Measurements from ENCODE around the gene ZNF75A.

Gene ZNF75A

GRCh38 chr16:3289998-3290673 is 15.2 kb upstream of the ZNF75A start:
- no peak for DNase-seq

- DNase-seq, result no peak
These were observed 12.7 kb upstream of the ZNF75A start for GRCh38 chr16:3292604-3293003.

- DNase-seq, result no peak
These were observed 10.1 kb upstream of the ZNF75A start for GRCh38 chr16:3295209-3295608.

GRCh38 chr16:3295783-3296182 is 9.5 kb upstream of the ZNF75A start:
- DNase-seq, result no peak

GRCh38 chr16:3304370-3304769 is 927 bp upstream of the ZNF75A start:
- DNase-seq, result no peak

- no peak for DNase-seq
These were observed 781 bp downstream of the ZNF75A start for GRCh38 chr16:3306078-3306477.

GRCh38 chr16:3311496-3311895 is 6.2 kb downstream of the ZNF75A start:
- DNase-seq, result no peak

- DNase-seq, result peak in 1 of 2 experiments; percentile 4
These were observed 12.2 kb downstream of the ZNF75A start for GRCh38 chr16:3317315-3317999.

GRCh38 chr16:3321816-3322215 is 16.5 kb downstream of the ZNF75A start:
- no peak for DNase-seq

GRCh38 chr16:3327514-3327913 is 22.2 kb downstream of the ZNF75A start:
- DNase-seq, result no peak

- no peak for DNase-seq
These were observed 22.8 kb downstream of the ZNF75A start for GRCh38 chr16:3328104-3328503.

- no peak for DNase-seq
These were observed 23.3 kb downstream of the ZNF75A start for GRCh38 chr16:3328643-3329042.

- no peak for DNase-seq
These were observed 40.7 kb downstream of the ZNF75A start for GRCh38 chr16:3346041-3346440.

GRCh38 chr16:3347586-3347985 is 42.3 kb downstream of the ZNF75A start:
- no peak for DNase-seq

- no peak for DNase-seq
These were observed 43.4 kb downstream of the ZNF75A start for GRCh38 chr16:3348547-3349167.

- DNase-seq, result no peak
These were observed 43.9 kb downstream of the ZNF75A start for GRCh38 chr16:3349175-3349574.

GRCh38 chr16:3355589-3355988 is 50.3 kb downstream of the ZNF75A start, which contains the start of gene OR2C1:
Gene OR2C1, plus strand, starts transcription at chr16:3355889. Its CDS starts 52 bp downstream, at chr16:3355941.
- no peak for DNase-seq

- DNase-seq, result no peak
These were observed 50.8 kb downstream of the ZNF75A start for GRCh38 chr16:3356118-3356517.

- peak in 1 of 2 experiments; percentile 1 for DNase-seq
These were observed 53.6 kb downstream of the ZNF75A start for GRCh38 chr16:3358871-3359270.

- no peak for DNase-seq
These were observed 57.6 kb downstream of the ZNF75A start for GRCh38 chr16:3362931-3363330.

GRCh38 chr16:3363793-3364192 is 58.5 kb downstream of the ZNF75A start:
- no peak for DNase-seq

GRCh38 chr16:3364774-3365427 is 59.6 kb downstream of the ZNF75A start:
- no peak for DNase-seq

Measured in SW 1271 (cell line).